ENCODE data around the gene TPGS1. TPM values are rescaled to one million over a fixed set of nuclear protein-coding genes. Genes with fewer than 3 reads are reported as not detected.

The TPGS1 gene
- total RNA-seq, 1 donor from 2014 or later: 20.3 TPM

Other genes starting within 250 kb of the TPGS1 start
- 7.9 TPM for gene PLPP2, start 216.1 kb upstream of the TPGS1 start, total RNA-seq
- 53.5 TPM for gene MIER2, start 162.7 kb upstream of the TPGS1 start, total RNA-seq
- gene C2CD4C, start 98.3 kb upstream of the TPGS1 start, total RNA-seq: 5.9 TPM
- 29.1 TPM for gene SHC2, start 46.5 kb upstream of the TPGS1 start, total RNA-seq
- 1.7 TPM for gene MADCAM1, start 11.0 kb upstream of the TPGS1 start, total RNA-seq
- 53.7 TPM for gene CDC34, start 24.3 kb downstream of the TPGS1 start, total RNA-seq
- gene GZMM, start 36.6 kb downstream of the TPGS1 start, total RNA-seq: 0.74 TPM
- 396 TPM for gene BSG, start 65.1 kb downstream of the TPGS1 start, total RNA-seq
- 0.16 TPM for gene HCN2, start 82.4 kb downstream of the TPGS1 start, total RNA-seq
- gene POLRMT, start 126.0 kb downstream of the TPGS1 start, total RNA-seq: 36.9 TPM
- gene FGF22, start 132.4 kb downstream of the TPGS1 start, total RNA-seq: 0.22 TPM
- 37.3 TPM for gene RNF126, start 155.7 kb downstream of the TPGS1 start, total RNA-seq
- 193 TPM for gene FSTL3, start 168.9 kb downstream of the TPGS1 start, total RNA-seq
- not detected for gene PRSS57, start 188.0 kb downstream of the TPGS1 start, total RNA-seq
- gene PALM, start 201.4 kb downstream of the TPGS1 start, total RNA-seq: 212 TPM
- gene MISP, start 243.6 kb downstream of the TPGS1 start, total RNA-seq: 0.67 TPM

Data from mesenteric fat pad (tissue), 1 donor.